Inflammatory macrophage treated with lipopolysaccharide for 1 hour (primary cell): ENCODE results near the gene LARGE1.
A peak's percentile ranks its signal among the peaks of the same experiment; 100 is the strongest.

Source experiments
- DNase-seq, 2 donors: peaks; one replicate each; pipeline ENCODE4 v3.0.0-alpha.2; 2020 to 2022

LARGE1 gene

DNA sequence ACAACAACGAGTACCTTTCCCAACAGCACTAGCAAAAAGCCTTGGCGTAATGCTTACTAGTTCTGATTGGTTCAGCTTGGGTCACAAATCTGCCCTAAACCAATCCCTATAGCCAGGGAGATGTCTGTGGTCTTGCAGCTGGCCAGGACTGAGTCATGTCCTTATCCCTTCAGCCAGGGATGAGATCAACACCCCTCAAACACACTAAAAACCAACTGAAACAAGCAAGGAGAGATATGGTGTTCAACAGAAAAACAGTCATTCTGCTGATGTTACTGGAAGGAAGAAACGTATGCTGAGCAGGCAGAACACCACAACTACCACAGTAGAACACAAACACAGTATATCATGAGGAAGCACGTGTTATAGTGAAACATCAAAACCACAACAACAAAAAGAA, 375.6 kb downstream of the LARGE1 start:
- DNase-seq, result no peak

DNA sequence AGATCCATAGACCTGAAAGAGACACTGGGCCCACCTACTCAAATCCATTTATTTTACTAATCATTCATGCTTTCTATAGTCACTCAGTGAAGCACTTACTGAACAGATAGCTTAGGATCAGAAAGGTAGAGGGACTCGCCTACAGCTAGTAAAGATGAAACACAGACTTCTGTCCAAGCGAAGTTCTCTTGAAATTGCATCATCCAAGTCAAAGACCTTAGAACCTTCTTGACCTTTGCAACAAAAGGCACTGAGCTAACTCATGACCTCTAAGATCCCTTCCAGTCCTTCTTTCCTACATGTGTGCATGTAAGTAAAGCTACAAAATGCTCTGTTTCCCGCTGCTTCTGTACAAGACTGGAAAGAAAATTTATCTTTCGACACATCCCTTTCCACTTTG, 377.6 kb downstream of the LARGE1 start:
- no peak for DNase-seq

DNA sequence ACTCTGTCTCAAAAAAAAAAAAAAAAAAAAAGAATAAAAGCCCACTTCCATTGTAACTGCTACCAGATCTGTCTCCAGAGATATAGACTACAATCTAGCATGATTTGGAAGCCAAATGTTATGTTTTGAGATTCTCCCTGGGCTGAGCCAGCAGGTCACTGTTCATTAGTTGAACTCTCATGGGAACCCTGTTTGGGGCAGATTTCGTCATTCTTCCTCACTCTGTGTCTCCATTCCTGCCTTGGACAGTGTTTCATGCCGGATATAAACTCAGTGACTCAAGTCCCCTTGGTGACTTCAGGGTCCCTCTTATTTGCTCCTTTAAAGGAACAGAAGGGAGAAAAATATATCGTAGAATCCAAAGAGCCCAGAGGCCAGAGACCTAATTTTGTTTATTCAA, 378.1 kb downstream of the LARGE1 start:
- no peak for DNase-seq

DNA sequence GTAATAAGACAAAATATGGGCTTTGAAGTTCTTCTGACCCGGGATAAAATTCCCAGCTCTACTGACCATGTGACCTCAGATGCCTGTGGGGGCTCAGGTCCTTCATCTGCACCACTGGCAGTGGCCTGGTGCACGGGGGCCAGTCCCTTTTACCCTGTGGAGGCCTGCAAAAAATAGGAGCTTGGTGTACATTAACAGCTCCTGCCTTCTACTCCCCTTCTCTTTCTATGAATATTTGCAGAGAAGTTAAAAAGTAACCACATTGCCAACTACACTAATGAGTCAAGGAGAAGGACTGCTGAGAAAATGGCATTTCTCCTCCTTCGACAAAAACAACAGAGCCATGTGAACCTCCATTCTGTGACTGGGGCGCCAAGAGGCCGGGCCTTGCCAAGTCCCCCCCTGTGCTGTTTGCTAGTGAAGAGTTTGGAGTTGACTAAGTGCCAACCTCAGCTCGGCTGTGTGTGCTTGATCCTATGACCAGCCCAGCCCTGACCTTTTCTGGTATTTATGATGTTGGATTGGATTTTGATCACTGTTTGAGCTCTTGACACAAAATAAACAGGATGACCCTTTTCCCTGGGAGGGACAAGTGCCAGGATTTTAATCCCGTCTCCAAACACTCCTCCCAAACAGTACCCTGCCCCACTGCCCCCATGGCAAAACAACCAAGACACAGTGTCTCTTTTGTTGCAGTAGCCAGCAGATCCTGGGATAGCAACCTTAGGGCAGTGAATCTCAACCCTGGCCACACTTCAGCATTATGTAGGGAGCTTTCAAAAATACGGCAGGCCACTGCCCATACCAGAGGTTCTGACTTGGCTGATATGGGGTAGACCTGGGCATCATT, 380.1 kb downstream of the LARGE1 start:
- DNase-seq, result no peak

DNA sequence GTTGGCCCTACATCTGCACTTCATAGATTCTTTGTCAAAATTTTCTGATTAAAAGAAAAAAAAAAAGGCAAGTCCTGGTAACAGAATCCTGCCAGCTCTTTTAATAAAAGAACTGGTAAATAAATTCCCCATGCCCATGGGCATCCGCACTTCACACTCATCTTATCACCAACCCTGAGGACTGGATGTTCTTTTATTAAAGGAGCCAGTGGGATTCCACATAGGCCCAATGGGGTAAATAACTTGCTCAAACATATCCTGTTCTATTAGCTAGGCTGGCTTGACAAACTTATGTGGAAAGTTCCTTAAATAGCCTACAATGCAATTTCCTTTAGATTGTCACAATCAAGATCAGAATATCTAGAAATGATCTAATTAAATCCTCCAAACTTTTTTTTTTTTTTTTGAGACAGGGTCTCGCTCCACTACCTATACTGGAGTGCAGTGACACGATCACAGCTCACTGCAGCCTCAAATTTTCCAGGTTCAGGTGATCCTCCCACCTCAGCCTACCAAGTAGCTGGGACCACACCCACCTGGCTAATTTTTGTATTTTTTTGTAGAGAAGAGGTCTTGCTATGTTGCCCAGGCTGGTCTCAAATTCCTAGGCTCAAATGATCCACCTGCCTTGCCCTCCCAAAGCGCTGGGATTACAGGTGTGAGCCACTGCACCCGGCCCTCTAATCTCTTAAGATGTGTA, 380.9 kb downstream of the LARGE1 start:
- no peak for DNase-seq

DNA sequence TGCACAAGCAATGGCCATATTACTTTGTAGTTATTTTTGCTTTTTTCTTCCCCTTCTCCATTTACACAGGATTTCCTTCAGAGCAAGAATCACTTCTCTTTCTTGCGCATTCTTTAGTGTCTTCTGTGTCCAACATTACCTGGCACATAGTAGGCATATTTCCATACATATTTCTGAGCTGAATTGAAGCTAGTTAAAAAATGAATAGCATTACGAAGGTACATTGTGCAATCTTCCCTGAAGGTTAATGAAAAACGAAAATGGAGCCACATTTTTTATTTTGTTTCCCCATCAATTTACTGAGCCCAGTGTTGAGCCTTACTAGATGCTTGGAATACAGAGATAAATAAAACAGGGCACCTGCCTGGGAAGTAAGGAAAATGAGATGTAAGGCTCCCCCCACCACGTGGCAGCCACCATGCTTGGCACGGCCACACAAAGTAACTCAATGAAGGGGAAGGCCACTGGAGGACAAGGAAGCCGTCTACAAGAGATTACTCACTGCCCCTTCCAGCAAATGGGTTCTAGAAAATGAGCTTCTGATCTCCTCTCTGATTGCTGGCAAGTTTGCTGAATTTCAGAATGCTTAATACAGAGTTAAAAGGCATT, 381.9 kb downstream of the LARGE1 start:
- no peak for DNase-seq

DNA sequence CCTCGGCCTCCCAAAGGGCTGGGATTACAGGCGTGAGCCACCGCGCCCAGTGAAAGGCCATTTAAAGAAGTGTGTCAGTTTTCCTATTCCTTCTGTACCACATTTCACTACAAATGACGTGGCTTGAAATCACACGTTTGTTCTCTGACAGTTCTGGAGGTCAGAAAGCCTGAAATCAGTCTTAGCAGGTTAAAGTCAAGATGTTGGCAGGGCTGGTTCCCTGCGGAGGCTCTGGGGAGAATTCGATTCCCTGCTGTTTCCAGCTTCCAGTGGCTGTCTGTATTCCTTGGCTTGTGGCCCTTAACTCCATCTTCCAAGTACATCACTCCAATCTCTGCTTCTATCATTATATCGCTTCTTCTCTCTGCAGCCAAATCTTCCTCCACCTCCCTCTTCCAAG, 383.2 kb downstream of the LARGE1 start:
- DNase-seq, result no peak

DNA sequence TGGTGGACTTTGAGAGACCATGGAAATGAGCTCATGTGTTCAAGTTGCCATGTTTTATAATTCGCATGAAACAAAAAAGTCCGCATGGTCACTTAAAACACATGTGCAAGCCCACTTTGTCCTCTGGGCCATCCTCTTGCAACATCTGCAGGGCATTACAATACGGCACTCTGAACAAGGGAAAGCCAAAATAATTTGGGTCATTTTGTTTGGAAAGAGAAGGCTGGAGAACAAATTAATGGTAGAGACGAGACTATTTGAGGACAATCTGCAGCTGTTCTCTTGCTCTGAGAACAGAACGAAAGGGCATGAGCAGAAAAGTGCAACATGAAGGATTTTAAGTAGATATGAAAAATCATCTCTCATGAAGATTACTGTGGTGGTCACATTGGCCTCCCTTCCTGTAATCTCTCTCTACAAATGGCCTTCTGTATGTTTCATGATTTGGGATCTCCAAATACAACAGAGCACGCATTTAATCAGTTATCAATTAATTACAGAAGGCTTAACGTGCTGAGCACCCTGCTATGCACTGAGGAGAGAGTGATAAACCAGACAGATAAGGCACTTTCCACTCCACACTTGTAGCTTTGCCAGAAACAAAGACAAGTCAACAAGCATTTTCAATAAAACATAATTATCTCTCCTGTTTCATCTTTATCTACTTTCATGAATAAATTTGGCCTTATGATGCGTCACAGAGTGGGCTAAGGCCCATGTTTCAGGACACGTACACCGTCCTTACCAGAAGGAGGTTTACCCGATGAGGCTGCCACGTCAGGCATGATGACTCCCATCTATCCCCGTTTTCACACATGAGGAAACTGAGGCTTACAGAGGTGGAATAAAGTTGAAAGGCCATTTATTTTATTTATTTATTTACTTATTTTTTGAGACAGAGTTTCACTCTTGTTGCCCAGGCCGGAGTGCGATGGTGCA, 384.1 kb downstream of the LARGE1 start:
- no peak for DNase-seq

DNA sequence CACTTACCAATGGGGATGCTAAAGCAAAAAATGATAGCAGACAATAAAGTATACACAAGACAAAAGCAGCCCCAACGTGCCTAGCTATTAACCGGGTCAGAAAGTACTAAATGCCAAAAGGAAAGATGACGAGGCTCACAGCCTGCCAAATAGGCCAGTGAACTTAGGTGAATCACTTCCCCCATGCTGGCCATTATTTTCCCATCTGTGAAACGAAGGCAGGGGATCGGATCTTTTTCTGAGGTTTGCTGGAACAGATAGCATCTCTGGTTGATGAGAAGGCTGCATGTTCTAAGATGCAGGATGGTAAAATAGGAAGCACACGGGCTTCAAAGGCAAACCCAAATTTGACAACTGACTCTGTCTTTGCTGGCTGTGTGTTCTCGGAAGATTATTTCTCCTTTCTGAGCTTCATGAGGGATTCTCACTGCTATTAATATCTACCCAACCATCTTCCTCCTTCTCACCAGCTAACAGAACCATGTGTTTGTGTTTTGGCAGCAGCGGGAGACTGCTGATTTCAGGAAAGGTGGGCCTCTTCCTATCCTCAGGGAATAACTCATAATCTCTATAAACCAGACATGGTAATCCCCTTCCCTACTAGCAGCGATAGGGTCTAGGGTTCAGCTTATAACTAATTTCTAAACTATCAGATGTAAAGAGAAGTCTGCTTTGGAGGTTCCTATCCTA, 390.7 kb downstream of the LARGE1 start:
- DNase-seq, result no peak

DNA sequence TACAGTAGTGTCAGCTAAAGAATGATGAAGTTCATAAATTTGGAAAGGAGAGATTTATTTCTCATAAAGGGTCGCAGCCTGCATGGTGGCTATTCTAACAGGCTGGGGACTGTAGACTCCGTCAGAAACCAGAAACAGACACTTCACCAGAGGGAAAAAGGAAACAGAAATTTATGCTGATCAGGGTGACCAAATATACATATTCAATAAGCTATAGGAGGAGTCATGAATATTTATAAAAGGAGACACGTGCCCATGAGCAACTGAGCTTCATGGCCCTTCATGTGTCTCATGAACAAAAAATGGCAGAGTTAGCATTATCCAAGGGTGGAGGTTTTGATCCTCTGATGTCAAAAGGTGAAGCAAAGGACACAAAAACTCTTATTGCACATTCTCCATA, 392.1 kb downstream of the LARGE1 start:
- no peak for DNase-seq

DNA sequence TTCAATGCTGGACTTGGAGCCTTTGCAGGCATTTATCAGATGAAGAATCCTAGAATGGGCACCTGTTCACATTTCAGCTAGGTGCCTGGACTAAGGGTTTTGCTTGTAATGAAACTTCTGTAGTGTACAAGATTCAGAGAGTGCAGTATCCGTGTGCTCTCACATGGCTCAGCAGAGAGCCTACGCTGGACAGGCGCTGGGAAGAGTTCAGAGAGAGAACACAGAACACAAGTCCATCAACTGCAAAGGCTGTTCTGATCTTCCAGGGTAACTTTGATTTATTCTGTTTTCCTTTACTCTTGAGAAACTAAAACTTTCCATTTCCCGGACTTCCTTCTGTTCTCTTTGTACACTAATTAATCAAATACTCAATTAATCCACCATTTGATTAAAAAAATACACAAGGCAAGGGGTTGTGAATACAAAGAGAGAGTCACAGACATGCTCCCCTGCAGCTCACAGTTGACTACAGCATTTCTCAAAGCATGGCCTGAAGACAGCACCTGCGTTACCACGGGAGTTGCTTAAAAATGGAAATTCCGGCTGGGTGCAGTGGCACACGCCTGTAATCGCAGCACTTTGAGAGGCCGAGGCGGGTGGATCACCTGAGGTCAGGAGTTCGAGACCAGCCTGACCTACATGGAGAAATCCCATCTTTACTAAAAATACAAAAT, 393.7 kb downstream of the LARGE1 start:
- no peak for DNase-seq

DNA sequence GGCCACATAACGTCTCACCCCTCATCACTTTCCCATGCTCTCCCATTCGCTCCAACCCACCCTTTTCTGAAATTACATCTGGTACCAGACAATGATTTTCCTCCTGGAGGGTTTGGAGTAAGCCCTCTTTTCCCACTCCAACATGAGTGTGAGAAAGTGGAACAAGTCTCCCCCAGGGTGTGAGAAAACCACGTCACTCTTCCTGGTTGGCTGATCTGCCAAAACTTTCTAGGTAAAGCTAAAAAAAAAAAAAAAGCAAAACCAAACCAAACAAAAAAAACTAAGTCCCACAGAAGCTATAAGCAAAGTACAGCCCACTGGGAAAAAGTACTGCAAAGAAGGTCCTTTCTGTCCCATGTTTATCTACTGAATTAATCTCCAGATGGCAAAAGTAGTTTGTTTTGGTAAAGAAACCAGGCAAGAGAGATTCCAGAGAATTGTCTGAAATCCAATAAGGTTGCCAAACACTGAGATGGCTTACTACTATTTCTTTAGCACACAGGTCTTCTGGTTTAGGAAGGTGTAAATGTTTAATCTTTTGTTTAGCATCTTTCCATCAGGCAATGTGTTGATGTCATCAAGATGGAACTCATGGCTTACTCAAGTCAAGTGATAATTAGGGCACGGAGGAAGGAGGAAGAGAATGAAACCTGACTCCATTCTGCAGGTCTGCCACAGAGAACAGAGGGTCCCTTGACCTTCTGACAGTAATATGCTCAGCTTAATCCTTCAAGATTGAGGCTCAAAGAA, 395.6 kb downstream of the LARGE1 start:
- no peak for DNase-seq

DNA sequence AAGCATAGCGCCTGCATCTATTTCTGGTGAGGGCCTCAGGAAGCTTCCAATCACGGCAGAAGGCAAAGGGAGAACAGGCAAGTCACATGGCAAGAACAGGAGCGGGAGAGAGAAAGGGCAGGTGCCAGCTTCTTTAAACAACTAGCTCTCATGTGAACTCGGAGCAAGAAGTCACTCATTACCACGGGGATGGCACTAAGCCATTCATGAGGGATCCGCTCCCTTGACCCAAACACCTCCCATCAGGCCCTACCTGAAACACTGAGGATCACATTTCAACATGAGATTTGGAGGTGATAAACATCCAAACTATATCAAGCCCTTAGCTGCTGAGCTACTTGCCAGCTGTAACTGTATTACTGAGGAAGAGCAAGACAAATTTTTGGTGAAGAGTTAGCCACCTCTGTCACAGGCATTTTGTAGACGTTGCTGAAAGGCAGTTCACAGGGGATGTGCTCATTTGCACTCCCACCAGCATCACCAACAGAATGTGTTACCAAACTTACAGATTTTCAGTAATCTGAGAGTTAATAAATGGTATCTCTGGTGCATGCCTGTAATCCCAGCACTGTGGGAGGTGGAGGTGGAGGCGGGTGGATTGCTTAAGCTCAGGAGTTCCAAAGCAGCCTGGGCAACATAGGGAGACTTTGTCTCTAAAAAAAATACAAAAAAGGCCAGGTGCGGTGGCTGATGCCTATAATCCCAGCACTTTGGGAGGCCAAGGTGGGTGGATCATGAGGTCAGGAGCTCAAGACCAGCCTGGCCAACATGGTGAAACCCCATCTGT, 398.2 kb downstream of the LARGE1 start:
- DNase-seq, result no peak

DNA sequence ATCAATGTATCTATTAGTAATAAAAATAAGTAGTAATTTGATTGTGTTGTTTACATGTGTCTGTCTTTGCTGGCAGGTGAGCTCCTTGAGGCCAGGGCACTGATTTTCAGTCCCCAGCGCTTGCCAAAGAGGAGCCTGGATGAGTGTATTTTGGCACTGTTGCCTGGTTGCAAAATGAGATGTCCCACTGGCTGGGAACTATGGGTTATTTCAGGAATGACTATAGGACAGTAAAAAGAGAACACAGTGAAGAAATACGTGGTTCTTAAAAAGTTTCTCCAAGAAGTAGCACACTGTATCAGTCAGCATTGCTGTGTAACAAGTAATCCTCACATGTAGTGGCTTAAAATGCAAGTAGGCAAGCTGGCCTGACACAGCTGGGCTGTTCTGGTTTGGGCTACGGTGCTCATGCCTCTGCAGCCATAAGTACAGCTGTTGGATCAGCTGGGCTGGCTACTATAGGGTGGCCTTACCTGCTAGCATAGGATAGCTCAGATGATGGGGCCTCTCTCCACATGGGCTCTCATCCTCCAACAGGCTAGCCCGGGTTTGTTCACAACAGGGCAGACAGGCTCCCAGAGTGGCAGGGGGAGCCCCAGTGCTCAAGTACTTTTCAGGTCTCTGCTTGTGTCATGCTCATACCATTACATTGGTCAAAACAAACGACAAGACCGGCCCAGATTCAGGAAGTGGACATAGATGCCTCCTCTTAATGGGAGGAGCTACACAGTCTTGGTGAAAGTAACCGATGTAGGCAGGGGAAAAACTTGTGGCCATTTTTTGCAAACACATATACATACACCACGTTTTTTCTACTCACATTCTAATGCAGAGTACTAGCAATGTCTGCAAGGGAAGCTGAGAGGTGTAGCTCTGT, 399.1 kb downstream of the LARGE1 start:
- no peak for DNase-seq

DNA sequence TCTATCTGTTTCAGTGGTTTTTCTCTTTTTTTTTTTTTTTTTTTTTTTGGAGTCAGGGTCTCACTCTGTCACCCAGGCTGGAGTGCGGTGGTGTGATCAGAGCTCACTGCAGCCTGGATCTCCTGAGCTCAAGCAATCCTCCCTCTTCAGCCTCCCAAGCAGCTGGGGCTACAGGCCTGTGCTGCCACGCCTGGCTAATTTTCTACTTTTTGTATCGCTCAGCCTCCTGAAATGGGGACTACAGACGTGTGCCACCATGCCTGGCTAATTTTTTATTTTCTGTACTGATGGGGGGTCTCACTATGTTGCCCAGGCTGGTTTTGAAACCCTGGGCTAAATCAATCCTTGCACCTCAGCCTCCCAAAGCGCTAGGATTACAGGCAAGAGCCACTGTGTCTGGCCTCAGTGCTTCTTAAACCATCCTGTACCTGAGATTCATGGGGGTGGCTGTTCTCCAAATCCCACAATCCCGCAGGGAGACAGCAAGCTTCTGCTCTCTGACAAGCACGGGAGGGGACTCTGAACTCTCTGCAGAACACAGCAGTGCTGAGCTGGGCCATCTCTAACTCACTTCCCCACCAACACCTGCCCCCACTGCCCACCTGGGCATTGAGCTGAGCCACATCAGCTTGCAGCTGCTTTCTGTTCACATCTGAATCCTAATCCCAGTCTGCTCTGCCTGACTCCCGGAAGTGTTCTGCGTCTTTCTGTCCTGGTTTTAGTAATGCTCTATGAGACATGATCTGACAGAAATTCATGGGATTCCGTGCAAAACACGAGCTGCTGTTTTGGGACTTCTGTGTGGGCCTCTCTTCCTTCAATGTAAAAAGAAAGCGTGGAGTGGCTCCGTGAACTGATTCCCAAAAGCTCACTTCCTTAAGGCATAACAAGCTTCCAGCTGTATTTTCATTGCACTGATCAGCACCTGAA, 400.0 kb downstream of the LARGE1 start:
- no peak for DNase-seq

DNA sequence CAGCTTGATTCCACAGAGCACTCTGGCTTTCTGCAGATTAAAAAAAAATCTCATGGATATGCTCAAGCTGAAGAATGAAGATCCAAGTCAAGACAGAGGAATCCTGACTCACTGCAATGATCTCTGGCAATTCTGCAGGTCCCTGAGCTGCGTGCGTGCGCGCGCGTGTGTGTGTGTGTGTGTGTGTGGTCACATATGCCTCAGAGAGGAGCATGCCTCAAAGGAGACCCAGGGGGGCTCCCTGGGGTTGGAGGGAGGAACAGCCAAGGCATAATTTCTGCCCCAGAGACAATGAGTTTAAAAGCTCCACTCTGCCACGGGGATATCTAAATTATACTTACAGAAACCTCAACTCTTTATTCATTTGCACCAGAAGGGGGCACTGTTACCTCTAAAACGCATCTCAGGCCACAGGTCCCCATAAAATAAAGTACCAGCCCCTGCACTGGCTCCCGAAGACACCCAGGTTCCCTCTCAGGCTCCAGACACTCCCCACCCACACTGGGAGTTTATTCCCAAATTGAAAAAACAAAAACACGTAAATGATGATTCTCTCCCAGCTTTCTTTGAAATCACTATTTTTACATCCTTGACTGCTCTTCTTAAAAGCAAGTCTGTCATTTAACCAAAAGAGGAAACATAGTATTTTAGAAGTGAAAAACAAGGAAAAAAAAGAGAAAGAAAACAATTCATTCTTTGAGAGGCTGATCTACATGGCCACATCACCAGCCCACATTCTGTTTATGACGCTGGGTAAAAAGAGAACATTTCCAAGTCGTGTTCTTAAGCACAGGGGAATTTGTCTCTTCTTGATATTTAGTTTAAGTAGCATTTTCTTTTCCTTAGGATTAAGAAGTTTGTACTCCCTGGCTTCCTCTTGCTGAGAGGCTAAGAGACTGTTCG, 401.0 kb downstream of the LARGE1 start:
- DNase-seq, result peak in 1 of 2 donors; percentile 15

DNA sequence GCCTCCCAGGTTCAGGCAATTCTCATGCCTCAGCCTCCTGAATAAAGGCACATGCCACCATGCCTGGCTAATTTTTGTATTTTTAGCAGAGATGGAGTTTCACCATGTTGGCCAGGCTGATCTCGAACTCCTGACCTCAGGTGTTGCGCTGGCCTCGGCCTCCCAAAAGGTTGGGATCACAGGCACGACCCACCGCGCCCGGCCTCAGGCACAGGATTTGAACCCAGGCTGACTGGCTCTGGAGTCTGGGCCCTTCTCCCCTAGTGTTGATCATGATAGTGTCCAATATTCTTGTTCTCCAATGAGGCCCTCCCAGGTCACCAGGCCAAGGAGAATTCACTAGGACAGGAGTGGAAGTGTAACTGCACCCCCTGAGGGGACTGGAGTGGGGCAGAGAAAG, 401.9 kb downstream of the LARGE1 start:
- no peak for DNase-seq
